ENCODE results near the gene OOSP4B. TPM values are rescaled to one million over a fixed set of nuclear protein-coding genes. Genes with fewer than 3 reads are reported as not detected.

OOSP4B gene
- polyA plus RNA-seq, 1 donor (not counting 4 experiments of a cell fraction or from before 2014, with no cell fraction given), result not detected

DNA sequence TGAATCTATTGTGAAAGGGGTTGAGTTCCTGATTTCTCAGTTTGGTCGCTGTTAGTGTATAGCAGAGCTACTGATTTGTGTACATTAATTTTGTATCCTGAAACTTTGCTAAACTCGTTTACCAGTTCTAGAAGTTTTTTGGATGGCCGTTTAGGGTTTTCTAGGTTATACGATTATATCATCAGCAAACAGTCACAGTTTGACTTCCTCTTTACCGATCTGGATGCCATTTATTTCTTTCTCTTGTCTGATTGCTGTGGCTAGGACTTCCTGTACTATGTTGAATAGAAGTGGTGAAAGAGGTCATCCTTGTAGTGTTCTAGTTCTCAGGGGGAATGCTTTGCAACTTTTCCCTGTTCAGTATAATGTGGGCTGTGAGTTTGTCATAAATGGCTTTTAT, 24.6 kb upstream of the OOSP4B start:
- H3K9me1 ChIP-seq (ENCODE audit: control insufficient read depth, extremely low read depth, insufficient read depth, low read length), result no peaks in the 10 kb centered on the region
- H3K4me2 ChIP-seq (ENCODE audit: control insufficient read depth, extremely low read depth, insufficient read depth, low read depth, low read length), result no peak overlapping the region
- H3K9me3 ChIP-seq (ENCODE audit: control insufficient read depth, low read depth, low read length), result no peaks in the 10 kb centered on the region
- H4K20me1 ChIP-seq (ENCODE audit: control insufficient read depth, extremely low read depth, insufficient read depth, low read length), result no peaks in the 10 kb centered on the region
- dilution Hi-C loops (cut with MboI; ENCODE audit: extremely low pct_ligation_motif_present, low sequenced_read_pairs), result no loop called here
- TF ChIP-seq CTCF (optimal IDR thresholded peaks at IDR 0.05 in 1 of 3, IDR thresholded peaks at IDR 0.05 in 1 of 3, conservative IDR thresholded peaks at IDR 0.05 in 1 of 3; ENCODE audit: extremely low read depth in 1 of 3, insufficient read depth in 2 of 3, low read length in 3 of 3) (no peak), EZH2 (IDR thresholded peaks at IDR 0.05; ENCODE audit: low read length) (no peak)
- no peak overlapping the region for H3K27ac ChIP-seq (ENCODE audit: control insufficient read depth, insufficient read depth, low read length)
- H3K79me2 ChIP-seq (ENCODE audit: control insufficient read depth, insufficient read depth, low read length), result no peaks in the 10 kb centered on the region
- DNase-seq (ENCODE audit: low read depth, low spot score) (no peak), FAIRE-seq (no peak)
- H3K9ac ChIP-seq (ENCODE audit: control insufficient read depth, extremely low read depth, insufficient read depth, low read length), result no peak overlapping the region
- no peak overlapping the region for H3K4me3 ChIP-seq (ENCODE audit: control insufficient read depth in 2 of 3, extremely low read depth in 1 of 3, insufficient read depth in 2 of 3, low read depth in 1 of 3, low read length in 3 of 3)
- H3K4me1 ChIP-seq (ENCODE audit: control insufficient read depth, extremely low read depth, insufficient read depth, low read length), result no peaks in the 10 kb centered on the region
- H3K27me3 ChIP-seq (ENCODE audit: control insufficient read depth, extremely low read depth, insufficient read depth, low read length), result no peaks in the 10 kb centered on the region
- H3K36me3 ChIP-seq (ENCODE audit: control insufficient read depth in 2 of 2, extremely low read depth in 1 of 2, insufficient read depth in 2 of 2, low read length in 2 of 2), result no peaks in the 10 kb centered on the region
- H2AFZ ChIP-seq (ENCODE audit: control insufficient read depth, low read length), result no peak overlapping the region

- no peak overlapping the region for H2AFZ ChIP-seq (ENCODE audit: control insufficient read depth, low read length)
- DNase-seq (ENCODE audit: low read depth, low spot score), result no peak
- H3K4me3 ChIP-seq (ENCODE audit: control insufficient read depth in 2 of 3, extremely low read depth in 1 of 3, insufficient read depth in 2 of 3, low read depth in 1 of 3, low read length in 3 of 3), result no peak overlapping the region
- H3K79me2 ChIP-seq (ENCODE audit: control insufficient read depth, insufficient read depth, low read length), result no peaks in the 10 kb centered on the region
- no peaks in the 10 kb centered on the region for H3K9me1 ChIP-seq (ENCODE audit: control insufficient read depth, extremely low read depth, insufficient read depth, low read length)
- no peak overlapping the region for H3K4me2 ChIP-seq (ENCODE audit: control insufficient read depth, extremely low read depth, insufficient read depth, low read depth, low read length)
- no peaks in the 10 kb centered on the region for H4K20me1 ChIP-seq (ENCODE audit: control insufficient read depth, extremely low read depth, insufficient read depth, low read length)
- TF ChIP-seq CTCF (optimal IDR thresholded peaks at IDR 0.05 in 1 of 3, IDR thresholded peaks at IDR 0.05 in 1 of 3, conservative IDR thresholded peaks at IDR 0.05 in 1 of 3; ENCODE audit: extremely low read depth in 1 of 3, insufficient read depth in 2 of 3, low read length in 3 of 3) (no peak), EZH2 (IDR thresholded peaks at IDR 0.05; ENCODE audit: low read length) (no peak)
- dilution Hi-C loops (cut with MboI; ENCODE audit: extremely low pct_ligation_motif_present, low sequenced_read_pairs), result no loop called here
- no peaks in the 10 kb centered on the region for H3K9me3 ChIP-seq (ENCODE audit: control insufficient read depth, low read depth, low read length)
- no peak for FAIRE-seq
- no peaks in the 10 kb centered on the region for H3K36me3 ChIP-seq (ENCODE audit: control insufficient read depth in 2 of 2, extremely low read depth in 1 of 2, insufficient read depth in 2 of 2, low read length in 2 of 2)
- H3K9ac ChIP-seq (ENCODE audit: control insufficient read depth, extremely low read depth, insufficient read depth, low read length), result no peak overlapping the region
- no peaks in the 10 kb centered on the region for H3K4me1 ChIP-seq (ENCODE audit: control insufficient read depth, extremely low read depth, insufficient read depth, low read length)
- H3K27ac ChIP-seq (ENCODE audit: control insufficient read depth, insufficient read depth, low read length), result no peak overlapping the region
- H3K27me3 ChIP-seq (ENCODE audit: control insufficient read depth, extremely low read depth, insufficient read depth, low read length), result no peaks in the 10 kb centered on the region
Measured at GRCh38 chr11:59997800-59998199, 19.2 kb upstream of the OOSP4B start.
